Measurements from ENCODE around the gene GOLGA8K.
"Not testable (repeated sequence)": the region's sequence is repeated elsewhere in the genome, so short reads cannot be mapped to it uniquely, and the experiment has no call there.

DNA sequence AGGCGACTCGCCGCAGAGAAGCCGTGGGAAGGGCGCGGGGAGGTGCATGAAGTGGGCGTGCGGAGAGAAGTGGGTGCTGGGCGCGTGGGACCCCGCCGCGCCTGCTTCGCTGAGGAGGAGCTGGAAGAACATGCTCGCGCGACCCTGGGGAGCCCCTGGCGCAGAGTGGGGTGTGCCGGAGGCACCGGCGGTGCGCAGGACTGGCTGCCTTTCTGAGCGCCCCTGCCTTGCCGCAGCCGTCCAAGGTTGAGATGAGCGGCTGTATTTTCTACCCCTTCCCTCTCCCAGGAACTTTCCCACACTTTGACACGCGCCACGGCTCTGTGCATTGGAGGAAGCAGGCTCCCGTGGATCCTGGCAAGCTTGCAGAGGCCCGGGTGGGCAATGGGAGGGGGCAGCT is 56.1 kb downstream of the GOLGA8K start:
- TF ChIP-seq EZH2phosphoT487 (IDR thresholded peaks at IDR 0.05; ENCODE audit: insufficient read depth, low read depth); EZH2 (IDR thresholded peaks at IDR 0.05; ENCODE audit: insufficient read depth, poor library complexity, severe bottlenecking): not testable (repeated sequence)

Measured in GM23248 (cell line).